Fibroblast of mammary gland (primary cell): ENCODE measurements around the gene PCDH17.

Experiments used
- DNase-seq: peaks from one replicate; pipeline ENCODE4 v3.0.0-alpha.2; 2010; ENCODE audit warnings: low read depth
- H3K4me3 ChIP-seq: 2 replicates; pipeline ENCODE4 v1.5.1; 2011; ENCODE audit warnings: low read depth, mild to moderate bottlenecking, low read length, moderate library complexity; ENCODE audit not compliant: control insufficient read depth
- TF ChIP-seq, protein P1 (sequence below): conservative IDR thresholded peaks from 2 replicates; pipeline ENCODE4 v1.5.1; 2011; ENCODE audit warnings: low read depth, low read length, inconsistent platforms; ENCODE audit not compliant: control insufficient read depth, insufficient read depth

PCDH17 gene

DNA sequence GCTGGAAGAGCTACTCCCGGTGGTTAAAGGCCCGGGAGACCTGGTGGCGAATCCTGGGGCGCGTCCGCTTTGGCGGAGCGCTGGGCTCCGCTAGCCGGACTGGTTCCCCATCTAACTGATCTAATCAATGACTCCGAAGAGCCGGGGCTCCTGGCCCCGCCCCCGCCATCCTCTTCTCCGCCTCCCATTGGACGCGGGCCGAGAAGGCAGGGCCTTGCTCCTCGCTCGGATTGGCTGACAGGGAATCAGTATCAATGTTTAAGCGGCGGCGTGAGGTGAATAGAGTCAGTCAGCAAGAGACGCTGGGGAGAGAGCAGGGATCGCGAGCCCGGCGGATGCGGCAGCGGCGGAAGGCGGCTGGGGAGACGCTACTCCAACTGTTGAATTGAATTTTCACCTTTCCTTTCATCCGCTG lies 1.7 kb upstream of the PCDH17 start:
- TF ChIP-seq, protein P1, sequence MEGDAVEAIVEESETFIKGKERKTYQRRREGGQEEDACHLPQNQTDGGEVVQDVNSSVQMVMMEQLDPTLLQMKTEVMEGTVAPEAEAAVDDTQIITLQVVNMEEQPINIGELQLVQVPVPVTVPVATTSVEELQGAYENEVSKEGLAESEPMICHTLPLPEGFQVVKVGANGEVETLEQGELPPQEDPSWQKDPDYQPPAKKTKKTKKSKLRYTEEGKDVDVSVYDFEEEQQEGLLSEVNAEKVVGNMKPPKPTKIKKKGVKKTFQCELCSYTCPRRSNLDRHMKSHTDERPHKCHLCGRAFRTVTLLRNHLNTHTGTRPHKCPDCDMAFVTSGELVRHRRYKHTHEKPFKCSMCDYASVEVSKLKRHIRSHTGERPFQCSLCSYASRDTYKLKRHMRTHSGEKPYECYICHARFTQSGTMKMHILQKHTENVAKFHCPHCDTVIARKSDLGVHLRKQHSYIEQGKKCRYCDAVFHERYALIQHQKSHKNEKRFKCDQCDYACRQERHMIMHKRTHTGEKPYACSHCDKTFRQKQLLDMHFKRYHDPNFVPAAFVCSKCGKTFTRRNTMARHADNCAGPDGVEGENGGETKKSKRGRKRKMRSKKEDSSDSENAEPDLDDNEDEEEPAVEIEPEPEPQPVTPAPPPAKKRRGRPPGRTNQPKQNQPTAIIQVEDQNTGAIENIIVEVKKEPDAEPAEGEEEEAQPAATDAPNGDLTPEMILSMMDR, result no peak
- peak overlapping the region; percentile 25 for H3K4me3 ChIP-seq
- peak; percentile 67 for DNase-seq

DNA sequence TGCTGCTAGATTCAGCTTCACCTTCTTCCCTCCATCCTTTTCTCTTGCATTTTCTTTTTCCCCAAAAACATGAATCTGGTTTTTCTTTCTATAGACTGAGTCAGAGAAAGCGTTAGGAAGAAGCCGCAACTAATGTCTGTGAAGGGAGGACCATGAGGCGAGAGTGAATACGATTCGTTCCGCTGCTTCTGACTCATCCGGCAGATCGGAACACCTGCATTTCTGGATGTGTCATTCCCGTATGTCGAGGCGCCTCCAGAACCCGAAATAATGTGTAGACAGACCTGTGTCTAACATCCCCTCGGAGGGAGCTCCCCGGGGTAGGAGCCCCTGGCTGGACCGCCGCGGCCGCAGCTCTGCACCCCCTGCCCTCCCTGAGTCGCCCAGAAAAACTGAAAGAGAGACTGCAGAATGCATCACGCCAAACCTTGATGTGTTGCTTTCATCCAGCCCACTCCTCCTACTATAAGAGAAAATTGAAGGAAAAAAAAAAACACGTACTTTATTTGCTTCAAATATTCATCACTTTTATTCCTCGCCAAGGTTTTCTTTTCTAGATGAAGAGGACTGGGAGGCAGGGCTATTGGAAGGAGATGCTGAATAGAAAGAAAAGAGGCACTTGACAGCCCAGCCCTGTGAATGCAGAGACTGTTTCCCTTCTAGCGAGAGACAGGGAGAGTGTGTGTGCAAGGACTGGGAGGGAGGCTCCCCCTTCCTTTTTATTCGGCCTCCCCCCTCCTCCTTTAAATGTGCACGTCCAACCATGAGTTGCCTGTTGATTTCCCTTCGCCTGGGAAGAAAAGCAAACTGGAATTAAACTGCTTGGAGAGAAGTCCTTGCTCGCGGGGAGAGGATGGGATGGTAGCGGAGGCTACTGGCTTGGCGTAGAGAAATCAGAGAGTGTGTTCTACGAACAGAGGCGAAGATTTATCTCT lies 616 bp upstream of the PCDH17 start:
- DNase-seq, result peak; percentile 46
- TF ChIP-seq, protein P1, result no peak
- H3K4me3 ChIP-seq, result peak overlapping the region; percentile 39

DNA sequence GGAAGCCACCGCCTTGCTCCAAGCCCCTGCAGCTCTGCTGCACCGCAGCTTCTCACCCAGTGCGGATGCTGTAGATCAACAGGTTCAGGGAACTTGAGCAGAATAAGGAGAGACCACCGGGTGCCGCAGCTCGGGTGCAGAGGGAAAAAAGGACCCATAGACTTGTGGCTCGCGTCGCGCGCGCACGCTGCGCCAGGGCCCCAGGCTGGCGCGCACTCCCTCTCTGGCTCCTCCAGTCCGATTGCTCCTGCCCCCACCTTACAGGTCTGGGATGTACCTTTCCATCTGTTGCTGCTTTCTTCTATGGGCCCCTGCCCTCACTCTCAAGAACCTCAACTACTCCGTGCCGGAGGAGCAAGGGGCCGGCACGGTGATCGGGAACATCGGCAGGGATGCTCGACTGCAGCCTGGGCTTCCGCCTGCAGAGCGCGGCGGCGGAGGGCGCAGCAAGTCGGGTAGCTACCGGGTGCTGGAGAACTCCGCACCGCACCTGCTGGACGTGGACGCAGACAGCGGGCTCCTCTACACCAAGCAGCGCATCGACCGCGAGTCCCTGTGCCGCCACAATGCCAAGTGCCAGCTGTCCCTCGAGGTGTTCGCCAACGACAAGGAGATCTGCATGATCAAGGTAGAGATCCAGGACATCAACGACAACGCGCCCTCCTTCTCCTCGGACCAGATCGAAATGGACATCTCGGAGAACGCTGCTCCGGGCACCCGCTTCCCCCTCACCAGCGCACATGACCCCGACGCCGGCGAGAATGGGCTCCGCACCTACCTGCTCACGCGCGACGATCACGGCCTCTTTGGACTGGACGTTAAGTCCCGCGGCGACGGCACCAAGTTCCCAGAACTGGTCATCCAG lies 964 bp downstream of the PCDH17 start:
- H3K4me3 ChIP-seq, result peak overlapping the region; percentile 39
- TF ChIP-seq, protein P1, result no peak
- DNase-seq, result no peak

GRCh38 chr13:57633141-57633949 lies 1.8 kb downstream of the PCDH17 start:
- H3K4me3 ChIP-seq, result no peak overlapping the region
- DNase-seq, result no peak
- TF ChIP-seq, protein P1, result peak; percentile 15

GRCh38 chr13:57633950-57634838 lies 2.6 kb downstream of the PCDH17 start:
- H3K4me3 ChIP-seq, result no peak overlapping the region
- DNase-seq, result no peak
- TF ChIP-seq, protein P1, result no peak

- no peak for DNase-seq
These were observed 3.3 kb downstream of the PCDH17 start for GRCh38 chr13:57634839-57635165.

More at GRCh38 chr13:57634839-57635165, 3.3 kb downstream of the PCDH17 start:
- H3K4me3 ChIP-seq, result no peak overlapping the region
- TF ChIP-seq, protein P1, result no peak
